Progenitor cell of endocrine pancreas (in vitro differentiated cells): ENCODE measurements around the gene VPS50. TPM values are rescaled to one million over a fixed set of nuclear protein-coding genes. Genes with fewer than 3 reads are reported as not detected.

Source experiments
- DNase-seq: peaks from one replicate; pipeline ENCODE4 v3.0.0; 2021; ENCODE audit warnings: low spot score; ENCODE audit not compliant: unreplicated experiment
- H3K27ac Mint-ChIP-seq: 2 replicates; pipeline ENCODE4 v1.8.0; 2021; ENCODE audit warnings: mild to moderate bottlenecking, moderate library complexity, mixed read lengths
- H3K27me3 Mint-ChIP-seq: 2 replicates; pipeline ENCODE4 v1.8.0; 2021; ENCODE audit warnings: mixed read lengths
- H3K36me3 Mint-ChIP-seq: 2 replicates; pipeline ENCODE4 v1.8.0; 2022; ENCODE audit warnings: mixed read lengths; ENCODE audit not compliant: insufficient read depth
- H3K4me1 Mint-ChIP-seq: 2 replicates; pipeline ENCODE4 v1.8.0; 2021; ENCODE audit warnings: low read depth, mixed read lengths
- H3K4me3 Mint-ChIP-seq: 2 replicates; pipeline ENCODE4 v1.8.0; 2021; ENCODE audit warnings: low read depth, mild to moderate bottlenecking, moderate library complexity, mixed read lengths
- H3K9me3 Mint-ChIP-seq: 2 replicates; pipeline ENCODE4 v1.8.0; 2021; ENCODE audit warnings: low read depth, mixed read lengths
- CTCF ChIP-seq: fragments of 200-600 bp; sonication (generic); IDR thresholded peaks from one replicate; pipeline ENCODE4 v1.5.0; 2021; ENCODE audit warnings: antibody characterized with exemption, mild to moderate bottlenecking; ENCODE audit not compliant: unreplicated experiment
- total RNA-seq: library from RNA; stranded (reverse); gene quantifications from 2 replicates; pipeline ENCODE4 v1.2.1, GENCODE V29; 2021

Gene VPS50
- total RNA-seq, 1 donor from 2014 or later, result 29.9 TPM

GRCh38 chr7:93258661-93259060 lies 26.5 kb downstream of the VPS50 start:
- no peak overlapping the region for H3K4me3 Mint-ChIP-seq
- H3K36me3 Mint-ChIP-seq, result no peaks in the 10 kb centered on the region
- no peak for TF ChIP-seq CTCF
- no peak overlapping the region for H3K27ac Mint-ChIP-seq
- no peak for DNase-seq
- no peaks in the 10 kb centered on the region for H3K9me3 Mint-ChIP-seq
- H3K4me1 Mint-ChIP-seq, result no peaks in the 10 kb centered on the region
- H3K27me3 Mint-ChIP-seq, result no peaks in the 10 kb centered on the region

GRCh38 chr7:93262535-93262934 lies 30.4 kb downstream of the VPS50 start:
- no peaks in the 10 kb centered on the region for H3K36me3 Mint-ChIP-seq
- H3K27ac Mint-ChIP-seq, result no peak overlapping the region
- H3K4me1 Mint-ChIP-seq, result peaks cover 2% of the 10 kb centered on the region
- H3K9me3 Mint-ChIP-seq, result no peaks in the 10 kb centered on the region
- no peak overlapping the region for H3K4me3 Mint-ChIP-seq
- no peak for TF ChIP-seq CTCF
- H3K27me3 Mint-ChIP-seq, result no peaks in the 10 kb centered on the region
- no peak for DNase-seq

GRCh38 chr7:93265220-93265619 lies 33.1 kb downstream of the VPS50 start:
- no peaks in the 10 kb centered on the region for H3K36me3 Mint-ChIP-seq
- no peak for DNase-seq
- H3K27ac Mint-ChIP-seq, result no peak overlapping the region
- no peaks in the 10 kb centered on the region for H3K27me3 Mint-ChIP-seq
- no peaks in the 10 kb centered on the region for H3K9me3 Mint-ChIP-seq
- H3K4me1 Mint-ChIP-seq, result peaks cover 11% of the 10 kb centered on the region
- no peak overlapping the region for H3K4me3 Mint-ChIP-seq
- TF ChIP-seq CTCF, result no peak

GRCh38 chr7:93279541-93279940 lies 47.4 kb downstream of the VPS50 start:
- H3K4me3 Mint-ChIP-seq, result no peak overlapping the region
- H3K4me1 Mint-ChIP-seq, result no peaks in the 10 kb centered on the region
- TF ChIP-seq CTCF, result no peak
- no peak for DNase-seq
- no peak overlapping the region for H3K27ac Mint-ChIP-seq
- H3K9me3 Mint-ChIP-seq, result no peaks in the 10 kb centered on the region
- H3K27me3 Mint-ChIP-seq, result no peaks in the 10 kb centered on the region
- H3K36me3 Mint-ChIP-seq, result peaks cover 11% of the 10 kb centered on the region

- Mint-ChIP-seq H3K4me3 (no peak overlapping the region), H3K27ac (no peak overlapping the region), H3K36me3 (peaks cover 1% of the 10 kb centered on the region), H3K9me3 (no peaks in the 10 kb centered on the region), H3K27me3 (no peaks in the 10 kb centered on the region), H3K4me1 (no peaks in the 10 kb centered on the region)
- TF ChIP-seq CTCF, result no peak
- no peak for DNase-seq
Measured at GRCh38 chr7:93284908-93285307, 52.7 kb downstream of the VPS50 start.
